GM18502 (cell line): ENCODE results near the gene BRD9.
"Not testable (repeated sequence)": the region's sequence is repeated elsewhere in the genome, so short reads cannot be mapped to it uniquely, and the experiment has no call there.

ENCODE experiments used
- ATAC-seq: cut with Tn5 transposase; IDR thresholded peaks from one replicate; pipeline ENCODE4 v1.9.1; 2021; ENCODE audit warnings: mild to moderate bottlenecking; ENCODE audit not compliant: unreplicated experiment, poor library complexity

The BRD9 gene

DNA sequence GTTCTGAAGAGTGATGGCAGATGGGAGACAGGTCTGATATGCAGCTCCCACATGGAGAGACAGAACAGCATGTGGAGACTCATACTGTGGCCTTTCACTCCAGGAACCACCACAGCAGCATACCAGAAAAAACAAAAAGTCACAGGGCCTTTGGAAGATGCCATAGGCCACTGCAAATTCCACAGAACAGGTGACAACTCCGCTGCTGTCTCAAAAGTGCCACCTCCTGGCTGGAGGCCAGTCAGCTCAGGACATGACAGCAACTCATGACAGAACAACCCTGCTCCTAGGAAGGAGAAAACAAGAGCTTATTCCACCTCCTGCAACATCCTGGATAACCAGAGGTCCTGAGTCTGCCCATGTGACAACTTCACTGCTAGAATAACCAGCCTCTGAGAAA, 67.1 kb downstream of the BRD9 start:
- not testable (repeated sequence) for ATAC-seq

DNA sequence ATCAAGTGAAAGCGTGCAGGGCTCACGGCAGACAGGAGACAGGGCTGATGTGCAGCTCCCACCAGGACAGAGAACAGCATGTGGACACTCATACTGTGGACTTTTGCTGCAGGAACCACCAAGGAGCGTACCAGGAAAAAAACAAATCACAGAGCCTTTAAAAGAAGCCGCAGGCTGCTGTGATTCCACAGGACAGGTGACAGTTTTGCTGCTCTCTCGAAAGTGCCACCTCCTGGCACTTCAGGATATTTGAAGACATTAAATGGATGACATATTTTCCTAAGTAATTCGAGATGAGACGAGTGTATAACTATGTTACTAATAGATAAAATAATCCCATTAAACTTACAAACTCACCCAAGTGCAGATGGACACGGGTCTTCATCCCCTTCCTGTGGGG, 71.1 kb downstream of the BRD9 start:
- no peak for ATAC-seq

DNA sequence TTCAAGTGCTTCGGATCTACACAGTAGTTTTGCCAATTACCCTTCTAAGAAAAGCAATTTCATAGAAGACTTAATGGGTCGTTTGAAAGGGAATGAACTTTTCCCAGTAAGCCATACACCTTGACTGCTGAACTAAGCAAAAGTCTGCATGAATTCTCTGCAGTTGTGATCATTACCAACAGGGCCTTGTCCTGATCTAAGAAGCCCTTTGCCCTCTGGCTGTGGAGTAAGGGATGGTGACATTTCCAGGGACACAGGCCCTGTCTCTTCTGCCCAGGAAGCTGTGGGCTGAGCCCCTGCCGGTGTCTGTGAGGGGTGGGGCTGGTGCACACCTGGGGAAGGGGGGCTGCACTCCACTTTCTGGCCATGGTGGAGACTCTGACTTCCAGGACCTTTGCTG, 72.4 kb downstream of the BRD9 start:
- no peak for ATAC-seq

DNA sequence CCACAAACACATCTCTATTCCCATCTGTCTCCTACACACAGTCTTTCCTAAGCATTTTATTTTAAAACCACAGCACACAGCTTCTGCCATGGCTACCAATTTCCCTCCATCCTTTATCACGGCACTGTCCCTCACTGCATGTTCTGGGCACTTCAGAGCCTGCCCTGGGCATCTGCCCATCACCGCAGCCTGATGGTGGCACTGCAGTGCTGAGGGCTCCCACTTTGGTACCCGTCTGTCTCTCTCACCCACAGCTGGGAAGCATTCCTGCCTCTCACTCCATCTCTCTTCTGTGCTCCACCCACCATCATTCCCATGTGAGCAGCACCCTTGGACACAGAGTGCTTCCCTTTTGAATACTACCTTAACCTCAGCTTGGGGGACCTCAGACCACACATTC, 73.5 kb downstream of the BRD9 start:
- no peak for ATAC-seq

DNA sequence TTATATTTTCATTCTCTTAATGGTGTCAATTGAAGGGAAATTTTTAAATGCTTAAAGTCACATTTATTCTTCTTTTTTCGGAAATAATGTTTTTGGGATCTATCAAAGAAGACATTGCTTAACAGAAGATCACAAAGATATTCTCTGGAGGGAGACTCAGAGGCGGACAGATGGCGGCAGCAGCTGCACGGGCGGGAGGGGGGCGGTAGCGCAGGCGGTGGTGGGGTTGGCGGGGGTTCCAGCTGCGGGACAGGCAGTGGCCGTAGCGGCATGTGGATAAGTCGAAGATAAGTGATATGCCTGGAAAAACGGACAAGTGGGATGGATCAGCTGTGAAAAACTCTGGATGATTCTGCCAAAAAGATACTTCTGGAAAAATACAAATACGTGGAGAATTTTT, 76.4 kb downstream of the BRD9 start:
- ATAC-seq, result no peak

DNA sequence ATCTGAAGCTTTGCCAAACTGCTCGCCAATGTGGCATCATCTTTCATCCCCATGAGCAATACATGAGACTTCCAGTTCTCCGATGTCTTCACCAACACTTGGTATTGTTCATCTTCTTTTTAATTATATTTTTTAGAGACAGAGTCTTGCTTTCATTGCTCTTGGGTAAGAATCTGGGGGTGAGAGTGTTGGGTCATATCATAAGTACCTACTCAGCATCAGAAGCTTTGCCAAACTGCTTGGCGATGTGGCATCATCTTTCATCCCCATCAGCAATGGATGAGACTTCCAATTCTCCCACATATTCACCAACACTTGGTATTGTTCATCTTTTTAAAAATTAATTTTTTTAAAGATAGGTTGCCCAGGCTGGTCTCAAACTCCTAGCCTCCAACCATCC, 77.2 kb downstream of the BRD9 start:
- ATAC-seq, result no peak
